HG02642 (cell line): ENCODE results near the gene LARP4.
"Not testable (repeated sequence)": the region's sequence is repeated elsewhere in the genome, so short reads cannot be mapped to it uniquely, and the experiment has no call there.

Source experiments
- ATAC-seq: cut with Tn5 transposase; IDR thresholded peaks from one replicate; pipeline ENCODE4 v1.9.1; 2021; ENCODE audit warnings: mild to moderate bottlenecking; ENCODE audit not compliant: unreplicated experiment, poor library complexity

The LARP4 gene

DNA sequence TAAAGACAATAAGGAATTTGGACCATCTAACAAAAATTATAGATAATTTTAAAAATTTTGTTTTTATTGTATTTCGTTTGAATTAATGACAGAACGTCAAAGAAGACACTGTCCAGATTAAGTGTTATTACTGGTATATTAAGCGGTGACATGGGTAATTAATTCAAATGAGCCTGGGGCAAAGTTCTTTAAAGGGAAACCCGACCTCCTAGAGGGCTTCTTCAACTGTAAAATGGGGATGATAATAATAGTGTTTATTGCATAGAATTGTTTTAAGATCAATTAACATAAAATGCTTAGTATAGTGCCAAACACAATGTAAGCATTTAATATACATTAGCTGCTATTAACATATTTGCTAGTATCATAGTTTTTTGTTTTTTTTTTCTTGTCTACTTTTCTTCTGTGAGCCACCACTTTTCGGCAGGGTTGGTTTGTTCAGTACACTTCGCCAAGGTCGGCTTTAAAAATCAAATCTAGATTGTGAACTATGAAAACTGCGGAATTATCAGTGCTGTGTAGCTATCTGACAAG is 514 bp upstream of the LARP4 start:
- ATAC-seq, result no peak

DNA sequence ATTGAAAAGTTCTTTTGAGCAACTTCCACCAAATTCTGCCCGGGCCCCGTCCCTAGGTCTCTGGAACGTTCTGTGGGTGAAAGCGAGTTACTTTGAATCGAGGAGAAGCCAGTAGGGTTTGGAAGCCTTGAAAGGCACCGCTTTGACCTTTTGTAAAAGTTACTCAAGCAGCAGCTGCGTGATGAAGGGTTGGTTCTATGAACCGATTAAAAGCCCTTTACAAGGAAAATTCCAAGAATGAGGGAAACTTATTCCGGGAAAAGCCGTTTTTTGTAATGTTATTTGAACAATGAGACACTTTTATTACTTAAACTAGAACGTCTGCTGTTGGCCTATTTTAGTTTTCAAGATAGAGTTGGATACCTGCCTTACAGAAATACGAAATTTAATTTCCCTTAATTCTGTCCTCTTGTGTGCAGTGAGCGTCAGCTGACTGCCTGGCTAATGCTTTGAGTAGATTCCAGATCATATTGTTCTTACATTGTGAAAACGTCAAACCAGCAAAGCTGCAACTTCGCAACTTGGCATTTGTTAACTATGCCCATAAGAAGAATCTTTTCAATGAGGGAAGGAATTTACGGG is 906 bp downstream of the LARP4 start:
- ATAC-seq, result peak; percentile 9

DNA sequence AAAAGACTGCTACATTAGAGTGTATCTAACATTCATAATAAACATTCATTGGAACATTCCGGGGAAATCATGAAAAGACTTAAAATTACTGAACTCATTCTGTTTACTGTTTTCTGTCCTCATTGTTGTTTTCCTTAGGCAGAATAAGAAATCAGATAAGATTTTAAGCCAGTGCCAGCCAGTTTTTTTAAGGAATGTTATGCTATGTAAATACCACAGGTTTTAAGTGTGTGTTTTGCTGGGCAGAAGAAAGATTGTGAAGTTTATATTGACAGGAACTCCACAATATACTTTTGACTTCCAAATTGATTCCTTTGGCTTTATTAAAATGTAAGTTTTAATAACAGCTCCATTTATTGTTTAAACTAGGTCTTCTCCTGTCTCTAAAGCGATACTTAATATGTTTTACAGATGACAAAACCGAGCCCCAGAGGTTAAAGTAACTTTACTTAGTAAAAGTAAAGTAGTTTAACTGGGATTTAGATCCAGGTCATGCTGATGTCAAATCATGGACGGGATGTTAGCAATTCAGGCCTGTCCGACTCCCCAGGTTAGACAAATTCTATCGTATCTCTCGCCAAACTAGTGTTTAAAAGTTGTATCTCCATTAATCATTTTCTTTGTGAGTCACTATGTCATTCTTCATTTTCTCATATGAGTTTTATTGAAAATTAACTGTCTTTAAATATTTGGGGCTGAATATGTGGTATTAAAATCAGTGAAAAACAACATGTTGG is 1.7 kb downstream of the LARP4 start:
- no peak for ATAC-seq

DNA sequence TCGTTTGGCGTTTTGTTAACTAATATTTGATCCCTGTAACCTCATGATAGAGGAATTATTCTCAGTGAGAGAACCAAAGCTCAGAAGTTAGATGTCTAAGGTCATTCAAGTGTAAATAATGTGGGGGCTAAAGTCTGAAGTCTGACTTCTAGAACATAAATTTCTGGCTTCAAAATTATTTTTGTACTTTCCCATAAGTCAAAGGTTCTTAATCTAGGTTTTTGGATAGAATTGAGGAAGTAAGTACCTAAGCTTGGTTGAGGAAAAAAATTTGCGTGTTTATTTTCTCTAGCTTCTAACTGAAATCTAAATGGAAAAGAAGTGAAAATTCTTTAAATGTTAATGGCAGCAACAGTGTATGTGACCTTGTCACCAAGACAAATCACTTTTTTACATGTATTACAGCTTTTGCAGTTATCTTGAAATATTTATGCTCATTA is 2.3 kb downstream of the LARP4 start:
- no peak for ATAC-seq

DNA sequence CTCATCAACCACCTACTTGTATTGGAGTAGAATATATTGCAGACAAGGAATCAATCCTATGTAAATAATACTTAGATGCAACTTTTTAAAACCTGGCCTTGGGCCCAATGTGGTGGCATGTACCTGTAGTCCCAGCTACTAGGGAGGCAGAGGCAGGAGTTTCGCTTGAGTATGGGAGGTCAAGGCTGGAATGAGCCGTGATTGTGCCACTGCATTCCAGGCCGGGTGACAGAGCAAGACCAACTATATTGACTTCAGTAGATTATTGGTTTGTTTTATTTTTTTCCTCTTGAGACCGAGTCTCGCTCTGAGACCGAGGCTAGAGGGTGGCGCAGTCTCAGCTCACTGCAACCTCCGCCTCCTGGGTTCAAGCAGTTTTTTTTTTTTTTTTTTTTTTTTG is 3.6 kb downstream of the LARP4 start:
- ATAC-seq, result no peak

DNA sequence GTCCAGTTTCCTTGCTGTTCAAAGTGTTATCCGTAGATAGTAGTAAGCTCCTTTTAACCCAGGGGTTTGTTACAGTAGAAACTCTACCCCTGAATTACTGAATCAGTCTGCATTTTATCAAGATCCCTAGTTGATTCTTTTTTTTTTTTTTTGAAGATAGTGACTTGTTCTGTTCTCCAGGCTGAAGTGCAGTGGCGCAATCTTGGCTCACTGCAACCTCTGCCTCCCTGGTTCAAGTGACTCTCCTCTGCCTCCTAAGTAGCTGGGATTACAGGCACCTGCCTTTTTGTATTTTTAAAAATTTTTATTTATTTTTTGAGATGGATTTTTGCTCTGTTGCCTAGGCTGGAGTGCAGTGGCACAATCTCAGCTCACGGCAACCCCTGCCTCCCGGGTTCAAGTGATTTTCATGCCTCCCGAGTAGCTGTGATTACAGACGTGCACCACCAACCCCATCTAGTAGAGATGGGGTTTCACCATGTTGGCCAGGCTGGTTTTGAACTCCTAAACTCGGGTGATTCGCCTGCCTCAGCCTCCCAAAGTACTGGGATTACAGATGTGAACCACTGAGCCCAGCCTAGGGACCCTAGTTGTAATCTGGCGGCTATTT is 10.5 kb downstream of the LARP4 start:
- no peak for ATAC-seq

DNA sequence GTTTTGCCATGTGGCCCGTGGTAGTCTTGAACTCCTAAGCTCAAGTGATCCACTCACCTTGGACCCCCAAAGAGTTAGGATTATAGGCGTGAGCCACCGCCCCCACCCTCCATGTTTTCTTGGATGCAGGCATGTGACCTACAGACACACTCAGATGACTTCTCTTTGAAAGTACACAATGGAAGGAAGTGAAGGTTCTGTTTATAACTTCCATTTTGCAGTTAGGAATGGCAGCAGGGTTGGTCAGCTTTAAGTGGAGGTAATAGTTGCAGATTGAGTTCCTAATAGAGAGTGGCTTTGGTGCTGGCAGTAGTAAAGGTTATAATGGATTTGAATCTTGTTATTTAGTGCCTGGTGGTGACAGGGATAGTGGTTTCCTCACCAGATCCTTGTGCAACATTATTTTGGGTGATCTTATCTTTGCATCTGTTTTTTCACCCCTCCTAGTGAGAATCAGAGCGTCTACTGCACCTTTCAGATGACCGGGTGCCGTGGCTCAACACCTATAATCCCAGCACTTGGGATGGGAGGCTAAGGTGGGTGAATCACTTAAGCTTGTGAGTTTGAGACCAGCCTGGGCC is 15.3 kb downstream of the LARP4 start:
- no peak for ATAC-seq

DNA sequence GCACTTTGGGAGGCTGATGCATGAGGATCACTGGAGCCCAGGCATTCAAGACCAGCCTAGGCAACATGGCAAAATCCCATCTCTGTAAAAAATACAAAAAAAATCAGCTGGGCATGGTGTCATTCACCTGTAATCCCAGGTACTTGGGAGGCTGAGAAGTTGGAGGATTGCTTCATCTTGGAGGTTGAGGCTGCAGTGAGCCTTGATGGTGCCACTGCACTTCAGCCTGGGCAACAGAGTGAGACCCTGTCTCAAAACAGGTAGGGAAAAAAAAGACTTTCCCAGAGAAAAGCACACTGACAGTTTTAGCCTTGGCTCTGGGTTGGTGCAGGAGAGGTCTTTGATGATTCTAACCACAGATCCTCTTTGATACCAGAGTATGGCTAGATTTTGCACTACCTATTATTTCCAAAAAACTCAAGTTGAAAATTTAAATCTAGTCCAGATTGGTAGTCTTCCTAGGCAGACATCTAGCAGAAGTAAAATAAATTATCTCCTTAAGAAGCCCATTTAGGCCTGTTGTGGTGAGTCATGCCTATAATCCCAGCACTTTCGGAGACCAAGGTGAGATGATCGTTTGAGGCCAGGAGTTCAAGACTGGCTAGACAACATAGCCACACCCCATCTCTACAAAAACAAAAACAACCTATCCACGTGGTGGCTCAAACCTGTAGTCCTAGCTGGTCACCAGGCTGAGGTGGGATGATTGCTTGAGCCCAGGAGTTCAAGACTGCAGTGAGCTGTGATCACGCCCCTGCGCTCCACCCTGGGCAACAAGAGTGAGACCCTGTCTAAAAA is 18.6 kb downstream of the LARP4 start:
- no peak for ATAC-seq

DNA sequence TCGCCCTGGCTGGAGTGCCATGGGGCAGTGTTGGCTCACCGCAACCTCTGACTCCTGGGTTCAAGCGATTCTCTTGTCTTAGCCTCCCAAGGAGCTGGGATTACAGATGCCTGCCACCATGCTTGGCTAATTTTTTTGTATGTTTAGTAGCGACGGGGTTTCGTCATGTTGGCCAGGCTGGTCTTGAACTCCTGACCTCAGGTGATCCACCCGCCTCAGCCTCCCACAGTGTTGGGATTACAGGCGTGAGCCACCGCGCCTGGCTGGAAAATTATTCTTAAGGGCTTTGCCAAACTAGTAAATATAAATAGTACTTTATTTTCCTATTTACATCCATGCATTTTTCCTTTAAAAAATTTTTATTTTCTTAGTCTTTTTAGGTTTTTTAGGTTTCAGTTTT is 22.2 kb downstream of the LARP4 start:
- ATAC-seq, result not testable (repeated sequence)

DNA sequence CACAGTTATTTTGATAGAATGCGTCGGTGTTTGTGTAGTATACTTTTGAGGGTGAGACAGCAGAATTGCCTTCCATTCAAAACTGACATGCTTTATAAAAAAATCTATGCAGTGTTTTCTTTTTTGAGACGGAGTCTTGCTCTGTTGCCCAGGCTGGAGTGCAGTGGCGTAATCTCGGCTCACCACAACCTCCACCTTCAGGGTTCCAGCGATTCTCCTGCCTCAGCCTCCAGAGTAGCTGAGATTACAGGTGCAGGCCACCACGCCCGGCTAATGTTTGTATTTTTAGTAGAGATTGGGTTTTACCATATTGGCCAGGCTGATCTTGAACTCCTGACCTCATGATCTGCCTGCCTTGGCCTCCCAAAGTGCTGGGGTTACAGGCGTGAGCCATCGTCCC is 22.7 kb downstream of the LARP4 start:
- ATAC-seq, result not testable (repeated sequence)

DNA sequence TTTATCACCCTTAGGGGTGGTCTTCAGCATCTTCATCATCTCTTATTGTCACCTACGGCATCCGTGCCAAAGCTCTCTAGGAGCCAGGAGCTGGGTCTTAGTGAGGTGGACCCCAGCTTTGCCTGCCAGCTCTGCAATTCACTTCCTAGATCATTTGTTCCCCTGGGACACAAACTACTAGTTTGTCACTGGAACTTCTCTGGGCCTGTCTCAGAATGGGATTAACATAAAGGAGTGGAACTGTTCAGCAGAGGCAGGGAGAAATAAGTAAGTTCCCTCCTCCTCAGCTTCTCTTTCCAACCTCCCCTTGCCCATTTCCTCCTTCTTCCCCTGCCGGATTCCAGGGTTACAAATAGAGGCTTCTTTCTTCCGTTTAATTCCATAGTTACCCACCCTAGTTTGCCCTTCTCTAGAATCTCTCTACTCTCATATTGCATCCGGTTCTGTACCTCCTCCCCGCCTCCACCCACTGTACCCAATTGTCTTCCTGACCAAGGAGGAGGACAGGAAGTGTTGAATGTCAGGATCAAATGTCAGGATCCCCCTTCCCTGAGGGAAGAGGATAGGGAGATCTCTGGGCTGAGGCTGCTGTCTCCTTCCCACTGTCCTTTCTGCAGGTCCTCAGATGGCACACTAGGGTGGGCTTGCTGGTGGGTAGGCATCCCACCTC is 25.0 kb downstream of the LARP4 start:
- no peak for ATAC-seq

DNA sequence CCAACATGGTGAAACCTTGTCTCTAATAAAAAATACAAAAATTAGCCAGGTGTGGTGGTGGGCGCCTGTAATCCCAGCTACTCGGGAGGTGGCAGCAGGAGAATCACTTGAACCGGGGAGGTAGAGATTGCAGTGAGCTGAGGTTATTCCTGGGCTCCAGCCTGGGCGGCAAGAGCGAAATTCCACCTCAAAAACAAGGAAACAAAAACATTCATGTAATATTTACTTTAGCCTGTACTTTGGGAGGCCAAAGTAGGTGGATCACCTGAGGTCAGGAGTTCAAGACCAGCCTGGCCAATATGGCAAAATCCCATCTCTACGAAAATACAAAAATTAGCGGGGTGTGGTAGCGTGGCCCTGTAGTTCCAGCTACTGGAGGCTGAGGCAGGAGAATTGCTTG is 31.0 kb downstream of the LARP4 start:
- not testable (repeated sequence) for ATAC-seq

DNA sequence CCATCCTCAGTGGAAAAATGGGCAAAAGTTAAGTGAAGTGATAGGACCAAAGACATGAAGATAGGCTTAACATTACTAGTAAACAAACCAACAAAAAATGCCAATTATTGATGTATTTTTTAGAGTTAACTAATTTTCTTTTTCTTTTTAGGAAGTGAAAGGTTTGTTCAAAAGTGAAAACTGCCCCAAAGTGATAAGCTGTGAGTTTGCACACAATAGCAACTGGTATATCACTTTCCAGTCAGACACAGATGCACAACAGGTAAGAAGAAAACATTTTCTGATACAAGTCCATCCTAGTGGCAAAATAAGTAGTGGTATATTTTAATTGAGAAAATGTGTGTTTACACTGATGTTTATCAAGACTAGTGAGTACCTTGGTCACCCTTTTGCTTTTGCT is 39.6 kb downstream of the LARP4 start:
- ATAC-seq, result no peak

DNA sequence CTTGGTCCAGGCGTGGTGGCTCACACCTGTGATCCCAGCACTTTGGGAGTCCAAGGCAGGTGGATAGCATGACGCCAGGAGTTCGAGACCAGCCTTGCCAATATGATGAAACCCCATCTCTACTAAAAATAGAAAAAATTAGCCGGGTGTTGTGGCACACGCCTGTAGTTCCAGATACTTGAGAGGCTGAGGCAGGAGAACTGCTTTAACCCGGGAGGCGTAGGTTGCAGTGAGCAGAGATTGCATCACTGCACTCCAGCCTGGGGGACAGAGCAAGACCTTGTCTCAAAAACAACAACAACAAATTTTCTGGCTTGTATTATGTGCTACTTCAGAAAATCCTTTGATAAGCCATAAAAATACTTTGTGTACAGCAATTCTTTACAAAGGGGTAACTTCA is 41.1 kb downstream of the LARP4 start:
- ATAC-seq, result no peak

DNA sequence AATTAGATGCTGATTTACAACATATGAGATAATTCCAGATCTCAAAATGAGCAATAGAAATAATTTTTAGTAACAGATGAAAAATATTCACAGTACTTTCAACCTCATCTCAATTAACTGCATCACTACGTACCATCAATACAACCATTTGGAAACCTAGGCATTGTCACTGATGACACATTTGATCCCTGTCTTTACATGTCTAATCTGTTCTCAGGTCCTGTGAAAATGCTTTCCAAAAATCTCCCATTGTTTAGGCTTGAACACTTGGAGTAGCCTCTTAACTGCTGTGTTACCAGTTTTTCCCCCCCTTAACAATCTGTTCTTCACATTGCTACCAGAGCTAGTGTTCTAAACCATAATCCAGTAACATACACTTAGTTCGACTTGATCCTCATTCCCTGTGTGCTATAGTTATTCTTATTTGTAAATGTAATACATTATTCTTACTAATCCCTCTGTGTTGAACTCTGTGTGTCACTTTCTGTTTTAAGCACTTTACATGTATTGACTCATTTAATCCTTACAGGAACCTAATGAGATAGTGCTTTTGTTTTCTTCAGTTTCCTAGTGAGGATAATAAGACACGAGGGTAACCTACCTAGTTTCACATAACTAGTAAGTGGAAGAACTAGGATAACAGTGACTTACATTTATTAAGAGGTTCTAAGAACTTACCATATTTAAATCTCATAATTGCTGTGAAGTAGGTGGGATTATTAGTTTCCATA is 41.7 kb downstream of the LARP4 start:
- no peak for ATAC-seq

DNA sequence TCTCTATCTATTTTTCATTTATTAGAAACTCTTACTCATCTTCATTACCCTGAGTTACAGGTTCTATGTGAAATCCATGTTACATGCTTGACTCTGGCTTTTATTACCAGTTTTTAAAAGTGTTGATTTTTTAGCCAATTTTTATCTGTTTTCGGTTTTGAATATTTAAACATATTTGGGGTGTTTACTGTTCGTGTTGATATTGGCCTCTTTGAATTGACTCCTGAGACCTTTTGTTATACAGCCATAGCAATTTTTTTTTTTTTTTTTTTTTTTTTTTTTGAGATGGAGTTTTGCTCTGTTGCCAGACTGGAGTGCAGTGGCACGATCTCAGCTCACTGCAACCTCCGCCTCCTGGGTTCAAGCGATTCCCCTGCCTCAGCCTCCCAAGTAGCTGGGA is 49.0 kb downstream of the LARP4 start:
- ATAC-seq, result not testable (repeated sequence)

DNA sequence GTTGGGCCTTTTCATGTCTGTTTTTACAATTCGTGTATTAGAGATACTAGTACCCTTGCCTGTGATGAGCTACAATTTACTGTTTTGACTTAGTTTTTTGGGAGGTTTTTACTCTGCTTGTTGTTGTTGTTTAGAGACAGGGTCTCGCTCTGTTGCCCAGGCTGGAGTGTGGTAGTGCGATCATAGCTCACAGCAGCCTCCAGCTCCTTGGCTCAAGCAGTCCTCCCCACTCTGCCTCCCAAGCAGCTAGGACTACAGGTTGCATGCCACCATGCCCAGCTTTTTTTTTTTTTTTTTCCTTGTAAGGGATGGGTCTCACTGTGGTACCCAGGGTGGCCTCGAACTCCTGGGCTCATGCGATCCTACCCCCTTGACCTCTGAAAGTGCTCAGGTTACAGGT is 52.1 kb downstream of the LARP4 start:
- no peak for ATAC-seq

DNA sequence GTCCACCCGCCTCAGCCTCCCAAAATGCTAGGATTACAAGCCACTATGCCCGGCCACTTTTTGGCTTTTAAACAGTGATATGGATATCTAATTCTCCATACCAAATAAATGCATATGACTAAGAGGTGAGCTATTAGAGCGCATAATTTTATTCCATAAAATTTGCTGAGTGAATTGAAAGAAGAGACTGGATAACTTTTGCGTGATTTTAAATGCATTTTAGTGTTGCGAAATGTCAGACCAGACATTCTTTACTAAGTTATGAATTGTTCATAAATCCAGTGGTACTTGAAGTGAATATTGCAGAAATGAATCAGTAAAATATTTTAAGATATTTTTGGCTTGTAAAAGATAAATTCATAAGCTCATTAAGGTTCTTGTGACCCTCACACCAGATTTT is 53.2 kb downstream of the LARP4 start:
- ATAC-seq, result no peak

DNA sequence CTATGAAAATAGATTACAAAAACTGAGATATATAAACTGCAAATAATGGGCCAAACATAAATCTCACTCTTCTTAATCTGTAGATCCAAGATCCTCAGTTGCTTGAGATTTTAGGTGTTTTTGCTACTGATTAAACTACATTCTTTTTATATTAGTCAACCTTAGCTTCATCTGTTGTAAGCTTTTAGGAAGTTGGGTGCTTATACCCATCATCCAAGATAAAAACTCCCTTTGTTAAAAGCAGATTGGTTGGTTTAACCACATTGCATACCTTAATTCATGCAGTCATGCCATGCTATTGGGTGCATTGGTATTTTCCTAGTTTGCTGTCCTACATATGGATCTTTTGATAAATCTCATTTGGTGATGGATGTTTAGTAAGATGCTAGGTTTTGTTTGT is 57.9 kb downstream of the LARP4 start:
- no peak for ATAC-seq
